HepG2 (cell line): Measurements from ENCODE around the gene FXYD5. TPM values are rescaled to one million over a fixed set of nuclear protein-coding genes. Genes with fewer than 3 reads are reported as not detected.

Source experiments
- CREB1 ChIP-seq, 2 experiments: fragments of 450-650 bp in 1 of 2; IDR thresholded peaks; 2 replicates each; pipeline ENCODE4 v1.6.1; 2016 to 2017; ENCODE audit warnings: control low read depth in 1 of 2, mild to moderate bottlenecking in 1 of 2, missing compliant biosample characterization in 1 of 2, missing genetic modification characterization in 1 of 2
- LCORL ChIP-seq, 2 experiments: fragments of 450-650 bp in 1 of 2; sonication (generic) in 1 of 2; formaldehyde crosslinking in 1 of 2; IDR thresholded peaks; 2 replicates each; pipeline versions ENCODE4 v1.5.0 to v1.6.1; 2017 to 2020; ENCODE audit warnings: antibody characterized with exemption in 1 of 2, missing genetic modification reagents in 1 of 2
- MIER3 ChIP-seq: IDR thresholded peaks from 2 replicates; pipeline ENCODE4 v1.6.1; 2016; ENCODE audit warnings: missing compliant biosample characterization, borderline replicate concordance
- MTA1 ChIP-seq: sonication (generic); formaldehyde crosslinking; IDR thresholded peaks from 2 replicates; pipeline ENCODE4 v1.4.0; 2020; ENCODE audit warnings: missing genetic modification reagents, mild to moderate bottlenecking, borderline replicate concordance
- RAD51 ChIP-seq: fragments of 450-650 bp; IDR thresholded peaks from 2 replicates; pipeline ENCODE4 v1.6.1; 2016; ENCODE audit warnings: borderline replicate concordance
- SIN3A ChIP-seq: IDR thresholded peaks from 2 replicates; pipeline ENCODE4 v1.6.1; 2011; ENCODE audit warnings: low read depth, mild to moderate bottlenecking, control low read depth, low read length, borderline replicate concordance
- SNAI1 ChIP-seq: sonication (generic); formaldehyde crosslinking; IDR thresholded peaks from 2 replicates; pipeline ENCODE4 v1.5.0; 2020; ENCODE audit warnings: mild to moderate bottlenecking, missing genetic modification reagents, borderline replicate concordance
- ZNF274 ChIP-seq: sonication (generic); formaldehyde crosslinking; IDR thresholded peaks from 2 replicates; pipeline ENCODE4 v1.5.1; 2020; ENCODE audit warnings: mild to moderate bottlenecking, missing genetic modification reagents
- ZNF326 ChIP-seq: sonication (generic); formaldehyde crosslinking; IDR thresholded peaks from 2 replicates; pipeline ENCODE4 v1.4.0; 2020; ENCODE audit warnings: missing genetic modification reagents, borderline replicate concordance
- ZNF543 ChIP-seq: sonication (generic); formaldehyde crosslinking; IDR thresholded peaks from 2 replicates; pipeline ENCODE4 v1.4.0; 2020; ENCODE audit warnings: mild to moderate bottlenecking, missing genetic modification reagents
- ZNF549 ChIP-seq: sonication (generic); formaldehyde crosslinking; IDR thresholded peaks from 2 replicates; pipeline ENCODE4 v1.5.0; 2020; ENCODE audit warnings: missing genetic modification reagents
- ZNF670 ChIP-seq: sonication (generic); formaldehyde crosslinking; IDR thresholded peaks from 2 replicates; pipeline ENCODE4 v1.8.0; 2022; ENCODE audit warnings: mild to moderate bottlenecking, missing genetic modification reagents, borderline replicate concordance
- ZNF788 ChIP-seq: sonication (generic); formaldehyde crosslinking; IDR thresholded peaks from 2 replicates; pipeline ENCODE4 v1.5.0; 2020; ENCODE audit warnings: mild to moderate bottlenecking, missing genetic modification reagents, borderline replicate concordance
- ZNF878 ChIP-seq: sonication (generic); formaldehyde crosslinking; IDR thresholded peaks from 2 replicates; pipeline ENCODE4 v1.8.1; 2023; ENCODE audit warnings: mild to moderate bottlenecking, missing genetic modification reagents, moderate library complexity
- ZNF883 ChIP-seq: sonication (generic); formaldehyde crosslinking; IDR thresholded peaks from 2 replicates; pipeline ENCODE4 v1.5.1; 2020; ENCODE audit warnings: mild to moderate bottlenecking, missing genetic modification reagents; ENCODE audit errors: not compliant biosample characterization
- ZSCAN12 ChIP-seq: sonication (generic); formaldehyde crosslinking; IDR thresholded peaks from 2 replicates; pipeline ENCODE4 v1.9.0; 2021; ENCODE audit warnings: mild to moderate bottlenecking, missing genetic modification reagents
- ZSCAN25 ChIP-seq: sonication (generic); formaldehyde crosslinking; IDR thresholded peaks from 2 replicates; pipeline ENCODE4 v1.8.0; 2022; ENCODE audit warnings: mild to moderate bottlenecking, missing genetic modification reagents
- ZZZ3 ChIP-seq: sonication (generic); formaldehyde crosslinking; IDR thresholded peaks from 2 replicates; pipeline ENCODE4 v1.4.0; 2020; ENCODE audit warnings: missing genetic modification reagents, mild to moderate bottlenecking, borderline replicate concordance
- polyA plus RNA-seq, 8 experiments: library from polyadenylated mRNA; depleted of rRNA in 3 of 8; stranded (reverse) in 7 of 8; unstranded in 1 of 8; fragments of >200 nt; fragmentation: Illumina TruSeq in 4 of 8; extraction: Trizol in 4 of 8; gene quantifications; 2 replicates each; pipeline versions ENCODE4 v1.2.1 to v1.2.3, GENCODE V29; 2011 to 2016; ENCODE audit warnings: low read depth in 4 of 8, missing spikeins in 1 of 8, mixed read lengths in 1 of 8; ENCODE audit not compliant: insufficient read depth in 1 of 8
- total RNA-seq, 5 experiments: library from RNA; depleted of rRNA; stranded (reverse); fragments of >200 nt; fragmentation: Illumina TruSeq; extraction: Trizol; gene quantifications; 2 replicates each; pipeline ENCODE4 v1.2.3, GENCODE V29; 2016; ENCODE audit warnings: low read depth in 1 of 5
- TF ChIP-seq, protein P1 (sequence below): sonication (generic); formaldehyde crosslinking; IDR thresholded peaks from 2 replicates; pipeline ENCODE4 v1.5.1; 2020; ENCODE audit warnings: missing genetic modification reagents, mild to moderate bottlenecking, borderline replicate concordance
- TF ChIP-seq, protein P2 (sequence below): sonication (generic); formaldehyde crosslinking; IDR thresholded peaks from 2 replicates; pipeline ENCODE4 v1.5.1; 2020; ENCODE audit warnings: mild to moderate bottlenecking, moderate library complexity, missing genetic modification reagents
- TF ChIP-seq, protein P3 (sequence below): sonication (generic); formaldehyde crosslinking; IDR thresholded peaks from 2 replicates; pipeline ENCODE4 v1.4.0; 2020; ENCODE audit warnings: missing genetic modification reagents, borderline replicate concordance
- TF ChIP-seq, protein P4 (sequence below): sonication (generic); formaldehyde crosslinking; IDR thresholded peaks from 2 replicates; pipeline ENCODE4 v1.8.1; 2023; ENCODE audit warnings: missing genetic modification reagents, inconsistent platforms, borderline replicate concordance

FXYD5 gene
- total and polyA plus RNA-seq, 2 of the 13 experiments (the other 11 are each of a cell fraction or from before 2014, with no cell fraction given): 0.65 TPM; not detected in 1

DNA sequence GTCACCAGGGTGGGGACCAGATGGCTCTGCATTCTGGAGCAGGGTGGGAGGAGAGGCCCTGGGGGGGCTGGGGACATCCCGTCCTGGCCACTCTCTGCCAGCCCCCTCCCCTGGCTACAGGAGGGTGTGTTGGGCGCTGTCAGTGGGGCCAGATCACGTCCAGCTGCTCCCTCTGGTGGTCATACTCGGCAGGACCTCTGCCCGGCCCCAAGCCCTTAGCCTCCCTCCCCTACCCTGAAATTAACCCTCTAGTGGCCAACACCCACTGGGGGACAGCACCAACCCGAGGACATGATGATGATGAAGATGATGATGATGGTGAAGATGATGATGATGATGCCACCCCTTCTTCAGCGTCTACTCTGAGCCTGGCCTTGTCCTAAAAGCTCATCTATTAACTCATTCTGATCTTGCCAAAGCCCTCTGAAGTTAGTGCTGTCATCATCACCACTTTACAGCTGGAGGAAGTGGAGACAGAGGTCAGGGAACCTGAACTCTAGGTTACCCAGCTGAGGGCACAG, 19.1 kb upstream of the FXYD5 start (continued):
- TF ChIP-seq, protein P1, sequence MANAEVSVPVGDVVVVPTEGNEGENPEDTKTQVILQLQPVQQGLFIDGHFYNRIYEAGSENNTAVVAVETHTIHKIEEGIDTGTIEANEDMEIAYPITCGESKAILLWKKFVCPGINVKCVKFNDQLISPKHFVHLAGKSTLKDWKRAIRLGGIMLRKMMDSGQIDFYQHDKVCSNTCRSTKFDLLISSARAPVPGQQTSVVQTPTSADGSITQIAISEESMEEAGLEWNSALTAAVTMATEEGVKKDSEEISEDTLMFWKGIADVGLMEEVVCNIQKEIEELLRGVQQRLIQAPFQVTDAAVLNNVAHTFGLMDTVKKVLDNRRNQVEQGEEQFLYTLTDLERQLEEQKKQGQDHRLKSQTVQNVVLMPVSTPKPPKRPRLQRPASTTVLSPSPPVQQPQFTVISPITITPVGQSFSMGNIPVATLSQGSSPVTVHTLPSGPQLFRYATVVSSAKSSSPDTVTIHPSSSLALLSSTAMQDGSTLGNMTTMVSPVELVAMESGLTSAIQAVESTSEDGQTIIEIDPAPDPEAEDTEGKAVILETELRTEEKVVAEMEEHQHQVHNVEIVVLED (CRISPR knock-in tag): no peak
- TF ChIP-seq ZZZ3 (CRISPR knock-in tag): no peak
- peak; percentile 53; the same call in 1 of the 2 replicates for TF ChIP-seq SIN3A
- TF ChIP-seq ZNF878 (CRISPR knock-in tag): peak; percentile 36; the same call in 1 of the 2 replicates
- peak; percentile 61; the same call in 1 of the 2 replicates for TF ChIP-seq MIER3 (CRISPR knock-in tag)
- TF ChIP-seq ZNF883: peak; percentile 41
- no peak for TF ChIP-seq ZSCAN12 (CRISPR knock-in tag)
- TF ChIP-seq, protein P2, sequence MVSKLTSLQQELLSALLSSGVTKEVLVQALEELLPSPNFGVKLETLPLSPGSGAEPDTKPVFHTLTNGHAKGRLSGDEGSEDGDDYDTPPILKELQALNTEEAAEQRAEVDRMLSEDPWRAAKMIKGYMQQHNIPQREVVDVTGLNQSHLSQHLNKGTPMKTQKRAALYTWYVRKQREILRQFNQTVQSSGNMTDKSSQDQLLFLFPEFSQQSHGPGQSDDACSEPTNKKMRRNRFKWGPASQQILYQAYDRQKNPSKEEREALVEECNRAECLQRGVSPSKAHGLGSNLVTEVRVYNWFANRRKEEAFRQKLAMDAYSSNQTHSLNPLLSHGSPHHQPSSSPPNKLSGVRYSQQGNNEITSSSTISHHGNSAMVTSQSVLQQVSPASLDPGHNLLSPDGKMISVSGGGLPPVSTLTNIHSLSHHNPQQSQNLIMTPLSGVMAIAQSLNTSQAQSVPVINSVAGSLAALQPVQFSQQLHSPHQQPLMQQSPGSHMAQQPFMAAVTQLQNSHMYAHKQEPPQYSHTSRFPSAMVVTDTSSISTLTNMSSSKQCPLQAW: peak; percentile 86
- peak; percentile 76; the same call in 1 of the 2 replicates for TF ChIP-seq ZNF274 (CRISPR knock-in tag)
- no peak for TF ChIP-seq ZNF543
- TF ChIP-seq ZNF670 (CRISPR knock-in tag): no peak
- TF ChIP-seq, protein P3, sequence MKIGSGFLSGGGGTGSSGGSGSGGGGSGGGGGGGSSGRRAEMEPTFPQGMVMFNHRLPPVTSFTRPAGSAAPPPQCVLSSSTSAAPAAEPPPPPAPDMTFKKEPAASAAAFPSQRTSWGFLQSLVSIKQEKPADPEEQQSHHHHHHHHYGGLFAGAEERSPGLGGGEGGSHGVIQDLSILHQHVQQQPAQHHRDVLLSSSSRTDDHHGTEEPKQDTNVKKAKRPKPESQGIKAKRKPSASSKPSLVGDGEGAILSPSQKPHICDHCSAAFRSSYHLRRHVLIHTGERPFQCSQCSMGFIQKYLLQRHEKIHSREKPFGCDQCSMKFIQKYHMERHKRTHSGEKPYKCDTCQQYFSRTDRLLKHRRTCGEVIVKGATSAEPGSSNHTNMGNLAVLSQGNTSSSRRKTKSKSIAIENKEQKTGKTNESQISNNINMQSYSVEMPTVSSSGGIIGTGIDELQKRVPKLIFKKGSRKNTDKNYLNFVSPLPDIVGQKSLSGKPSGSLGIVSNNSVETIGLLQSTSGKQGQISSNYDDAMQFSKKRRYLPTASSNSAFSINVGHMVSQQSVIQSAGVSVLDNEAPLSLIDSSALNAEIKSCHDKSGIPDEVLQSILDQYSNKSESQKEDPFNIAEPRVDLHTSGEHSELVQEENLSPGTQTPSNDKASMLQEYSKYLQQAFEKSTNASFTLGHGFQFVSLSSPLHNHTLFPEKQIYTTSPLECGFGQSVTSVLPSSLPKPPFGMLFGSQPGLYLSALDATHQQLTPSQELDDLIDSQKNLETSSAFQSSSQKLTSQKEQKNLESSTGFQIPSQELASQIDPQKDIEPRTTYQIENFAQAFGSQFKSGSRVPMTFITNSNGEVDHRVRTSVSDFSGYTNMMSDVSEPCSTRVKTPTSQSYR (CRISPR knock-in tag): 0 out of 2 replicates have a peak, but pooled peaks have one; percentile 10
- TF ChIP-seq MTA1 (CRISPR knock-in tag): peak; percentile 57; the same call in 1 of the 2 replicates
- TF ChIP-seq ZSCAN25: peak; percentile 97
- no peak for TF ChIP-seq RAD51
- no peak for TF ChIP-seq SNAI1 (CRISPR knock-in tag)
- TF ChIP-seq ZNF788 (CRISPR knock-in tag): peak; percentile 51; the same call in 1 of the 2 replicates
- no peak for TF ChIP-seq LCORL (IDR thresholded peaks at IDR 0.05)
- peak; percentile 80 for TF ChIP-seq LCORL (CRISPR knock-in tag; IDR thresholded peaks at IDR 0.05)
- TF ChIP-seq, protein P4, sequence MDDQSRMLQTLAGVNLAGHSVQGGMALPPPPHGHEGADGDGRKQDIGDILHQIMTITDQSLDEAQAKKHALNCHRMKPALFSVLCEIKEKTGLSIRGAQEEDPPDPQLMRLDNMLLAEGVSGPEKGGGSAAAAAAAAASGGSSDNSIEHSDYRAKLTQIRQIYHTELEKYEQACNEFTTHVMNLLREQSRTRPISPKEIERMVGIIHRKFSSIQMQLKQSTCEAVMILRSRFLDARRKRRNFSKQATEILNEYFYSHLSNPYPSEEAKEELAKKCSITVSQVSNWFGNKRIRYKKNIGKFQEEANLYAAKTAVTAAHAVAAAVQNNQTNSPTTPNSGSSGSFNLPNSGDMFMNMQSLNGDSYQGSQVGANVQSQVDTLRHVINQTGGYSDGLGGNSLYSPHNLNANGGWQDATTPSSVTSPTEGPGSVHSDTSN (CRISPR knock-in tag): no peak
- no peak for TF ChIP-seq ZNF549 (CRISPR knock-in tag)
- TF ChIP-seq ZNF326: no peak
- TF ChIP-seq CREB1 (IDR thresholded peaks at IDR 0.05): peak; percentile 76
- no peak for TF ChIP-seq CREB1 (CRISPR knock-in tag; IDR thresholded peaks at IDR 0.05)
